WTC11 (cell line): ENCODE measurements around the gene ATP2B2. TPM values are rescaled to one million over a fixed set of nuclear protein-coding genes. Genes with fewer than 3 reads are reported as not detected.

Experiments
- ATAC-seq: fragments of 200-7000 bp; cut with Tn5 transposase; 2 replicates; pipeline ENCODE4 v1.10.0; 2021; ENCODE audit warnings: mild to moderate bottlenecking, moderate library complexity
- CTCF ChIA-PET: fragments of 300-600 bp; sonication (Branson Sonifier 250); formaldehyde crosslinking; loops from one replicate; lab custom pipeline; 2021; ENCODE audit warnings: antibody characterized with exemption; lab: Charles Lee
- POLR2A ChIA-PET: fragments of 350-600 bp; sonication (Branson Sonifier 250); formaldehyde crosslinking; loops from one replicate; lab custom pipeline; 2021; ENCODE audit warnings: antibody characterized with exemption; lab: Charles Lee
- DNase-seq: peaks from one replicate; pipeline ENCODE4 v3.0.0; 2021; ENCODE audit warnings: low spot score
- H3K27ac Mint-ChIP-seq: 2 replicates; pipeline ENCODE4 v1.8.0; 2021; ENCODE audit warnings: mixed read lengths
- H3K27me3 Mint-ChIP-seq: 2 replicates; pipeline ENCODE4 v1.8.0; 2021; ENCODE audit warnings: low read depth, mild to moderate bottlenecking, moderate library complexity, mixed read lengths
- H3K36me3 Mint-ChIP-seq: 2 replicates; pipeline ENCODE4 v1.8.0; 2021; ENCODE audit warnings: mixed read lengths
- H3K4me1 Mint-ChIP-seq: 2 replicates; pipeline ENCODE4 v1.8.0; 2022; ENCODE audit warnings: mixed read lengths
- H3K4me3 Mint-ChIP-seq: 2 replicates; pipeline ENCODE4 v1.8.0; 2021; ENCODE audit warnings: mild to moderate bottlenecking, moderate library complexity, mixed read lengths
- H3K9me3 Mint-ChIP-seq: 2 replicates; pipeline ENCODE4 v1.8.0; 2021; ENCODE audit warnings: mixed read lengths
- ETV6 ChIP-seq: sonication (generic); formaldehyde crosslinking; IDR thresholded peaks from 2 replicates; pipeline ENCODE4 v1.8.1; 2022; ENCODE audit warnings: mild to moderate bottlenecking, missing genetic modification reagents
- FOXP1 ChIP-seq: sonication (generic); formaldehyde crosslinking; IDR thresholded peaks from 2 replicates; pipeline ENCODE4 v1.8.0; 2022; ENCODE audit warnings: missing genetic modification reagents, mild to moderate bottlenecking, moderate library complexity, borderline replicate concordance
- GABPB1 ChIP-seq: sonication (generic); formaldehyde crosslinking; IDR thresholded peaks from 2 replicates; pipeline ENCODE4 v1.8.1; 2023; ENCODE audit warnings: mild to moderate bottlenecking, missing genetic modification reagents
- NR1H2 ChIP-seq: sonication (generic); formaldehyde crosslinking; IDR thresholded peaks from 2 replicates; pipeline ENCODE4 v1.9.0; 2021; ENCODE audit warnings: mild to moderate bottlenecking, moderate library complexity, missing genetic modification reagents
- RORB ChIP-seq: fragments of 250-450 bp; sonication (Bioruptor Pico); IDR thresholded peaks from 2 replicates; pipeline ENCODE4 v1.9.0; 2021; ENCODE audit warnings: mild to moderate bottlenecking
- TEAD4 ChIP-seq: sonication (generic); formaldehyde crosslinking; IDR thresholded peaks from 2 replicates; pipeline ENCODE4 v1.8.0; 2022; ENCODE audit warnings: mild to moderate bottlenecking, missing genetic modification reagents
- ZNF121 ChIP-seq: sonication (generic); formaldehyde crosslinking; IDR thresholded peaks from 2 replicates; pipeline ENCODE4 v1.8.0; 2023; ENCODE audit warnings: missing genetic modification reagents
- ZNF232 ChIP-seq: sonication (generic); formaldehyde crosslinking; IDR thresholded peaks from 2 replicates; pipeline ENCODE4 v1.8.0; 2022; ENCODE audit warnings: mild to moderate bottlenecking, missing genetic modification reagents
- total RNA-seq: library from RNA; stranded (reverse); gene quantifications from 3 replicates; pipeline ENCODE4 v1.2.3, GENCODE V29; 2021
- TF ChIP-seq, protein P1 (sequence below): fragments of 250-450 bp; sonication (Bioruptor Pico); conservative IDR thresholded peaks from 2 replicates; pipeline ENCODE4 v1.9.0; 2021; ENCODE audit warnings: mild to moderate bottlenecking
- TF ChIP-seq, protein P2 (sequence below): sonication (generic); formaldehyde crosslinking; conservative IDR thresholded peaks from 2 replicates; pipeline ENCODE4 v1.8.1; 2023; ENCODE audit warnings: mild to moderate bottlenecking, low read depth, missing genetic modification reagents, moderate library complexity
- TF ChIP-seq, protein P3 (sequence below): sonication (generic); formaldehyde crosslinking; IDR thresholded peaks from 2 replicates; pipeline ENCODE4 v1.8.1; 2022; ENCODE audit warnings: mild to moderate bottlenecking, moderate library complexity, missing genetic modification reagents
- TF ChIP-seq, protein P4 (sequence below): sonication (generic); formaldehyde crosslinking; IDR thresholded peaks from 2 replicates; pipeline ENCODE4 v1.8.0; 2023; ENCODE audit warnings: missing genetic modification reagents, mild to moderate bottlenecking, borderline replicate concordance
- TF ChIP-seq, protein P5 (sequence below): sonication (generic); formaldehyde crosslinking; IDR thresholded peaks from 2 replicates; pipeline ENCODE4 v1.8.1; 2023; ENCODE audit warnings: mild to moderate bottlenecking, missing genetic modification reagents, moderate library complexity
- TF ChIP-seq, protein P6 (sequence below): sonication (generic); formaldehyde crosslinking; IDR thresholded peaks from 2 replicates; pipeline ENCODE4 v1.8.1; 2022; ENCODE audit warnings: low read depth, mild to moderate bottlenecking, moderate library complexity, missing genetic modification reagents, borderline replicate concordance

Gene ATP2B2
- total RNA-seq, 1 experiment from 2014 or later, result 0.48 TPM

DNA sequence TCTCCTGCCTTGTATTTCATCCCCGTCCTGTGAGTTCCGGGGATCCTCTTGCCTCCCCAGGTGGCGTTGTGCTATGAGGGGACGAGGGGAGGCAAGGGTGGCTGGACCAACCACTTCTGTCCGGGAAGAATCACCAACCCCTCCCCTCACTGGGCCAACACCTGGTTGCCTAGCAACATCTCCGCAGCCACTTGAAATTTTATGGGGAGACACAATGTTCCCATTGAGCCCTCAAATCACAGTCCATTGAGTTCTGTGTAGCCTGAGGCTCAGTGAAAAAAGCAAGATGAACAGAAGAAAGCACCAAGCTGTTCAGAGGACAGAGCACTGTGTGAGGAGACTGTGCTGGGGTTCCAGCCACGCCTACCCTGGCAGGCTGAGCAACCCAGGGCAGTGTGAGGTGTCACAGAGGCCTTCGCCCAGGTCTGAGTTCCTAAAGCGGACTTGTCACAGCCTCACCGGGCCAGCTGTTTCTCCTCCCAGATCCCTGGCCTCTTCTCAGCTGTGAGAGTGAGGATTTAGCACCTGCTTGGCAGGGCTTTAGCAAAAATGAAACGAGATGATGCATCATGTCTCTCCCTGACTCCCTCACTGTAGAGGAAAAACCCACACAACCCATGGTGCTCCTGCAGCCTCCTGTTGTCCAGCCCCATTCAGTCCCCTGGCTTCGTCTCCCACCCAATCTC, 76.8 kb downstream of the ATP2B2 start:
- H3K27me3 Mint-ChIP-seq, result no peaks in the 10 kb centered on the region
- no peak for DNase-seq
- no peak overlapping the region for H3K4me3 Mint-ChIP-seq
- H3K27ac Mint-ChIP-seq, result no peak overlapping the region
- TF ChIP-seq NR1H2 (CRISPR knock-in tag) (no peak), FOXP1 (CRISPR knock-in tag) (no peak), ZNF232 (CRISPR knock-in tag) (no peak), RORB (CRISPR knock-in tag) (no peak)
- TF ChIP-seq, protein P1, sequence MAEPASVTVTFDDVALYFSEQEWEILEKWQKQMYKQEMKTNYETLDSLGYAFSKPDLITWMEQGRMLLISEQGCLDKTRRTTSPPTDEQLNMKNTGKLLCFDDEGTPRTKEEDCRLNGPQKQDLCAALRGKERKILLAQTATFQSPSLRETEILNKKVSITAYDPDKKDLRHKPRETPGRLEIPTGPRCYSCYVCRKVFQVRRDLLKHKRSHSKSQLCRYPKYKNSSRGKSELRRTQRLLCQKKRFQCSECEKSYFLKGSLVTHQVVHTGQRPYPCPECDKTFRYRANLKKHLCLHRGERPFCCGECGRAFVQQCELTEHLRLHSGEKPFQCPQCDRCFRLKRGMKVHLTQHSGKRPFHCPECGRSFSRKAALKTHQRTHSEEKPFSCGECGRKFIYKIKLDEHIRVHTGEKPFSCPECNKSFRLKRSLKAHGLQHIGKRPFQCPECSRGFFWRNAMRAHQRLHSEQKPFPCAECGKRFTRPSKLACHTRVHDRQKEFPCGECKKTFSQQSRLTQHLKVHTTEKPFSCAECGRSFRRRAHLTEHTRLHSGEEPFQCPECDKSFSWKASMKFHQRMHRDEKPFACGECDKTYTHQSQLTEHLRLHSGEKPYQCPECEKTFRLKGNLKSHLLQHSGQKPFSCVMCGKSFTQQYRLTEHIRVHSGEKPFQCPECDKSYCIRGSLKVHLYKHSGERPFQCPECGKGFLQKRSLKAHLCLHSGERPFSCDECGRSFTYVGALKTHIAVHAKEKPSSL (CRISPR knock-in tag), result no peak
- TF ChIP-seq, protein P2, sequence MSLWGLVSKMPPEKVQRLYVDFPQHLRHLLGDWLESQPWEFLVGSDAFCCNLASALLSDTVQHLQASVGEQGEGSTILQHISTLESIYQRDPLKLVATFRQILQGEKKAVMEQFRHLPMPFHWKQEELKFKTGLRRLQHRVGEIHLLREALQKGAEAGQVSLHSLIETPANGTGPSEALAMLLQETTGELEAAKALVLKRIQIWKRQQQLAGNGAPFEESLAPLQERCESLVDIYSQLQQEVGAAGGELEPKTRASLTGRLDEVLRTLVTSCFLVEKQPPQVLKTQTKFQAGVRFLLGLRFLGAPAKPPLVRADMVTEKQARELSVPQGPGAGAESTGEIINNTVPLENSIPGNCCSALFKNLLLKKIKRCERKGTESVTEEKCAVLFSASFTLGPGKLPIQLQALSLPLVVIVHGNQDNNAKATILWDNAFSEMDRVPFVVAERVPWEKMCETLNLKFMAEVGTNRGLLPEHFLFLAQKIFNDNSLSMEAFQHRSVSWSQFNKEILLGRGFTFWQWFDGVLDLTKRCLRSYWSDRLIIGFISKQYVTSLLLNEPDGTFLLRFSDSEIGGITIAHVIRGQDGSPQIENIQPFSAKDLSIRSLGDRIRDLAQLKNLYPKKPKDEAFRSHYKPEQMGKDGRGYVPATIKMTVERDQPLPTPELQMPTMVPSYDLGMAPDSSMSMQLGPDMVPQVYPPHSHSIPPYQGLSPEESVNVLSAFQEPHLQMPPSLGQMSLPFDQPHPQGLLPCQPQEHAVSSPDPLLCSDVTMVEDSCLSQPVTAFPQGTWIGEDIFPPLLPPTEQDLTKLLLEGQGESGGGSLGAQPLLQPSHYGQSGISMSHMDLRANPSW (CRISPR knock-in tag), result no peak
- CTCF ChIA-PET, result no interaction called here
- no peaks in the 10 kb centered on the region for H3K36me3 Mint-ChIP-seq
- H3K4me1 Mint-ChIP-seq, result peaks cover 3% of the 10 kb centered on the region; the same call in 1 of the 2 replicates
- ATAC-seq, result no peak; the same call in 1 of the 2 replicates
- POLR2A ChIA-PET, result no interaction called here
- H3K9me3 Mint-ChIP-seq, result no peaks in the 10 kb centered on the region

DNA sequence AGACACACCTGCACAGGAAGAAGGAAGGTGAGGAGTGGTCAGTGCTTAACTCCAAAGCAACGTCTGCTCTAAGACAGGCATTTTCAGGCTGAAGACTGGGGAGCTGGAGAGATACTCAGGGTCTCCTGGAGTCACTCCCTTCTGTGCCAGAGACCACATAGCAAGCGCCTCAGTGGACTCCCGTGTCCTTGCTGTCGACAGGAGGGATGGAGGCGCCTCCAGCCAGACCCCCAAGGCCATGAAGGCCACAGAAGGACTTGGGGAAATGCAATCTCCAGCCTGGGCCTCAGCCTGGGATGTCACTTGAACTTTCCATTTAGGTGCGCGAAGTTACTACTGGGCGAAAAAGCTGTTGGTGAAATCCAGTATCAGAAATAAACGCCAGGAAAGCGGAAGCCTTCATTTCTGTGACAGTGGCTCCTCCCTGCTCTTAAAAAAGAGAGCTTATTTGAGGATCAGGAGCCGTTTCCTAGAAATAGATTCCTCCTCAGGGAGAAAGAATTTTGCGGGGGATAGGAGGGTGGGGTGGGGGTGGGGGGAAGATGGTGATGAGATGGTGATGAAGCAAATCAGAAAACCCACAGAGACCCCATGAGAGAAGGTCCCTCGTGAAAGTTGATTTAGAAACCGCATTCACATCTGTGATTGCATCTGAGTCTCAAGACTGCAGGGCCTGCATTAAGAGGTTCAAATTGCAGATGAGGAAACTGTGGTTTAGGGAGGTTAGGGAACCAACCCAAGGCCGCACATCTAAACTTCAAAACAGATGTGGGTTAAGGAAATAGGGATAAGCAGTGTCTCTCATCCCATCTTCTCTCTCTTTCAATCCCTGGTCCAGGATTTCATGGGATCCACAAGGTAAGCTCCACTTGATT, 78.8 kb downstream of the ATP2B2 start:
- DNase-seq (no peak), ATAC-seq (no peak)
- Mint-ChIP-seq H3K27ac (no peak overlapping the region), H3K36me3 (no peaks in the 10 kb centered on the region), H3K4me1 (peaks cover 3% of the 10 kb centered on the region; the same call in 1 of the 2 replicates), H3K4me3 (no peak overlapping the region), H3K27me3 (peaks cover 3% of the 10 kb centered on the region; the same call in 1 of the 2 replicates), H3K9me3 (no peaks in the 10 kb centered on the region)
- CTCF ChIA-PET, result interaction anchor here (0.6 kb wide), 1 partner anchor 72 kb away, joined by 3 read pairs; no protein-coding TSS in a partner anchor
- TF ChIP-seq, protein P2 (CRISPR knock-in tag), result no peak
- TF ChIP-seq, protein P3, sequence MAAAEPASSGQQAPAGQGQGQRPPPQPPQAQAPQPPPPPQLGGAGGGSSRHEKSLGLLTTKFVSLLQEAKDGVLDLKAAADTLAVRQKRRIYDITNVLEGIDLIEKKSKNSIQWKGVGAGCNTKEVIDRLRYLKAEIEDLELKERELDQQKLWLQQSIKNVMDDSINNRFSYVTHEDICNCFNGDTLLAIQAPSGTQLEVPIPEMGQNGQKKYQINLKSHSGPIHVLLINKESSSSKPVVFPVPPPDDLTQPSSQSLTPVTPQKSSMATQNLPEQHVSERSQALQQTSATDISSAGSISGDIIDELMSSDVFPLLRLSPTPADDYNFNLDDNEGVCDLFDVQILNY, result no peak
- TF ChIP-seq TEAD4 (CRISPR knock-in tag) (no peak), GABPB1 (CRISPR knock-in tag) (no peak), ETV6 (CRISPR knock-in tag) (no peak), ZNF121 (CRISPR knock-in tag) (no peak)
- TF ChIP-seq, protein P4, sequence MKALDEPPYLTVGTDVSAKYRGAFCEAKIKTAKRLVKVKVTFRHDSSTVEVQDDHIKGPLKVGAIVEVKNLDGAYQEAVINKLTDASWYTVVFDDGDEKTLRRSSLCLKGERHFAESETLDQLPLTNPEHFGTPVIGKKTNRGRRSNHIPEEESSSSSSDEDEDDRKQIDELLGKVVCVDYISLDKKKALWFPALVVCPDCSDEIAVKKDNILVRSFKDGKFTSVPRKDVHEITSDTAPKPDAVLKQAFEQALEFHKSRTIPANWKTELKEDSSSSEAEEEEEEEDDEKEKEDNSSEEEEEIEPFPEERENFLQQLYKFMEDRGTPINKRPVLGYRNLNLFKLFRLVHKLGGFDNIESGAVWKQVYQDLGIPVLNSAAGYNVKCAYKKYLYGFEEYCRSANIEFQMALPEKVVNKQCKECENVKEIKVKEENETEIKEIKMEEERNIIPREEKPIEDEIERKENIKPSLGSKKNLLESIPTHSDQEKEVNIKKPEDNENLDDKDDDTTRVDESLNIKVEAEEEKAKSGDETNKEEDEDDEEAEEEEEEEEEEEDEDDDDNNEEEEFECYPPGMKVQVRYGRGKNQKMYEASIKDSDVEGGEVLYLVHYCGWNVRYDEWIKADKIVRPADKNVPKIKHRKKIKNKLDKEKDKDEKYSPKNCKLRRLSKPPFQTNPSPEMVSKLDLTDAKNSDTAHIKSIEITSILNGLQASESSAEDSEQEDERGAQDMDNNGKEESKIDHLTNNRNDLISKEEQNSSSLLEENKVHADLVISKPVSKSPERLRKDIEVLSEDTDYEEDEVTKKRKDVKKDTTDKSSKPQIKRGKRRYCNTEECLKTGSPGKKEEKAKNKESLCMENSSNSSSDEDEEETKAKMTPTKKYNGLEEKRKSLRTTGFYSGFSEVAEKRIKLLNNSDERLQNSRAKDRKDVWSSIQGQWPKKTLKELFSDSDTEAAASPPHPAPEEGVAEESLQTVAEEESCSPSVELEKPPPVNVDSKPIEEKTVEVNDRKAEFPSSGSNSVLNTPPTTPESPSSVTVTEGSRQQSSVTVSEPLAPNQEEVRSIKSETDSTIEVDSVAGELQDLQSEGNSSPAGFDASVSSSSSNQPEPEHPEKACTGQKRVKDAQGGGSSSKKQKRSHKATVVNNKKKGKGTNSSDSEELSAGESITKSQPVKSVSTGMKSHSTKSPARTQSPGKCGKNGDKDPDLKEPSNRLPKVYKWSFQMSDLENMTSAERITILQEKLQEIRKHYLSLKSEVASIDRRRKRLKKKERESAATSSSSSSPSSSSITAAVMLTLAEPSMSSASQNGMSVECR (CRISPR knock-in tag), result no peak
- TF ChIP-seq, protein P5, sequence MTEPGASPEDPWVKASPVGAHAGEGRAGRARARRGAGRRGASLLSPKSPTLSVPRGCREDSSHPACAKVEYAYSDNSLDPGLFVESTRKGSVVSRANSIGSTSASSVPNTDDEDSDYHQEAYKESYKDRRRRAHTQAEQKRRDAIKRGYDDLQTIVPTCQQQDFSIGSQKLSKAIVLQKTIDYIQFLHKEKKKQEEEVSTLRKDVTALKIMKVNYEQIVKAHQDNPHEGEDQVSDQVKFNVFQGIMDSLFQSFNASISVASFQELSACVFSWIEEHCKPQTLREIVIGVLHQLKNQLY, result no peak
- TF ChIP-seq, protein P6, sequence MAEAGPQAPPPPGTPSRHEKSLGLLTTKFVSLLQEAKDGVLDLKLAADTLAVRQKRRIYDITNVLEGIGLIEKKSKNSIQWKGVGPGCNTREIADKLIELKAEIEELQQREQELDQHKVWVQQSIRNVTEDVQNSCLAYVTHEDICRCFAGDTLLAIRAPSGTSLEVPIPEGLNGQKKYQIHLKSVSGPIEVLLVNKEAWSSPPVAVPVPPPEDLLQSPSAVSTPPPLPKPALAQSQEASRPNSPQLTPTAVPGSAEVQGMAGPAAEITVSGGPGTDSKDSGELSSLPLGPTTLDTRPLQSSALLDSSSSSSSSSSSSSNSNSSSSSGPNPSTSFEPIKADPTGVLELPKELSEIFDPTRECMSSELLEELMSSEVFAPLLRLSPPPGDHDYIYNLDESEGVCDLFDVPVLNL (CRISPR knock-in tag), result no peak
- POLR2A ChIA-PET, result no interaction called here
